K562 (cell line): ENCODE data around the gene LRFN3. TPM values are rescaled to one million over a fixed set of nuclear protein-coding genes. Genes with fewer than 3 reads are reported as not detected.

Source experiments
- ATAC-seq: fragments of 200-7000 bp; cut with Tn5 transposase; 3 replicates; pipeline ENCODE4 v1.9.1; 2020; ENCODE audit warnings: moderate library complexity
- BruUV-seq: library from RNA; stranded (reverse); fragments of 400-500 nt; replicated peaks from 2 replicates; lab custom pipeline; 2021; lab: Mats Ljungman, UMichigan
- CTCF ChIA-PET: fragments of 300-600 bp; formaldehyde crosslinking; extraction: SDS; loops from one replicate; lab custom pipeline; 2021; ENCODE audit warnings: low intra/inter-chr PET ratio; lab: Yijun Ruan, JAX
- POLR2A ChIA-PET: fragments of 300-600, 350-650 bp; sonication (Branson Sonifier 250); formaldehyde crosslinking; extraction: SDS; loops from one replicate; lab custom pipeline; 2021; ENCODE audit warnings: antibody characterized with exemption, inconsistent platforms; lab: Yijun Ruan, JAX
- DNase-seq, 4 experiments: peaks; one replicate each; pipeline versions ENCODE4 v3.0.0 to v3.0.0-alpha.2; 2011 to 2018; ENCODE audit warnings: low spot score in 3 of 4, mixed read lengths in 3 of 4; ENCODE audit errors: extremely low read depth in 1 of 4
- FAIRE-seq: peaks from 2 replicates; lab custom pipeline; 2011; peaks lifted over from hg19 to GRCh38; lab: Jason Lieb, UNC
- H2AFZ ChIP-seq: 2 replicates; pipeline ENCODE4 v1.6.0; 2011; ENCODE audit warnings: low read depth, low read length, control low read depth, inconsistent platforms
- H3K27ac ChIP-seq: fragments of 200-600 bp; 3 replicates; pipeline ENCODE4 v1.8.0; 2011; ENCODE audit warnings: low read depth, mild to moderate bottlenecking, control low read depth, inconsistent platforms, low read length, moderate library complexity, mixed read lengths; ENCODE audit errors: extremely low read depth
- H3K27me3 ChIP-seq, 2 experiments: fragments of 300-600 bp in 1 of 2; 2 replicates in 1 of 2; 3 replicates in 1 of 2; pipeline versions ENCODE4 v1.6.0 to v1.8.0; 2011; ENCODE audit warnings: inconsistent platforms in 2 of 2, low read length in 2 of 2, mild to moderate bottlenecking in 1 of 2, mixed read lengths in 1 of 2, moderate library complexity in 1 of 2; ENCODE audit not compliant: control insufficient read depth in 2 of 2, insufficient read depth in 2 of 2
- H3K36me3 ChIP-seq: fragments of 300-600 bp; 3 replicates; pipeline ENCODE4 v1.8.0; 2011; ENCODE audit warnings: mild to moderate bottlenecking, low read length, inconsistent platforms; ENCODE audit not compliant: control insufficient read depth, insufficient read depth
- H3K4me1 ChIP-seq, 2 experiments: fragments of 200-600 bp in 1 of 2; replicated peaks in 1 of 2; 2 replicates in 1 of 2; 3 replicates in 1 of 2; pipeline versions ENCODE4 v1.5.1 to v1.8.0; 2011; ENCODE audit warnings: inconsistent platforms in 2 of 2, low read length in 2 of 2, mild to moderate bottlenecking in 1 of 2, mixed read lengths in 1 of 2, moderate library complexity in 1 of 2; ENCODE audit not compliant: control insufficient read depth in 2 of 2, insufficient read depth in 2 of 2
- H3K4me2 ChIP-seq: 2 replicates; pipeline ENCODE4 v1.6.1; 2011; ENCODE audit warnings: low read length, control low read depth, inconsistent platforms, mixed read lengths; ENCODE audit not compliant: insufficient read depth
- H3K4me3 ChIP-seq: fragments of 200-600 bp; sonication (generic), shearing (Covaris generic); 2 replicates; pipeline ENCODE4 v1.5.1; 2016; ENCODE audit warnings: control low read depth, inconsistent platforms
- H3K79me2 ChIP-seq: fragments of 200-600 bp; 3 replicates; pipeline ENCODE4 v1.8.0; 2011; ENCODE audit warnings: low read length, inconsistent platforms; ENCODE audit not compliant: control insufficient read depth, insufficient read depth
- H3K9ac ChIP-seq, 2 experiments: 2 replicates each; pipeline versions ENCODE4 v1.6.0 to v1.6.1; 2011; ENCODE audit warnings: low read depth in 2 of 2, low read length in 2 of 2, control low read depth in 1 of 2, inconsistent platforms in 1 of 2, mild to moderate bottlenecking in 1 of 2, mixed read lengths in 1 of 2; ENCODE audit not compliant: insufficient read depth in 1 of 2
- H3K9me1 ChIP-seq: one replicate; pipeline ENCODE4 v1.6.0; 2011; ENCODE audit warnings: inconsistent platforms, mild to moderate bottlenecking, low read length, moderate library complexity; ENCODE audit not compliant: control insufficient read depth, insufficient read depth
- H3K9me3 ChIP-seq: replicated peaks from 2 replicates; pipeline ENCODE4 v1.5.1; 2011; ENCODE audit warnings: low read depth, low read length, inconsistent platforms; ENCODE audit not compliant: control insufficient read depth, insufficient read depth
- H4K20me1 ChIP-seq: replicated peaks from 2 replicates; pipeline ENCODE4 v1.6.1; 2011; ENCODE audit warnings: low read length, inconsistent platforms, mixed read lengths; ENCODE audit not compliant: control insufficient read depth, insufficient read depth
- CBX1 ChIP-seq: sonication (generic); IDR thresholded peaks from 2 replicates; pipeline ENCODE4 v1.6.1; 2016; ENCODE audit warnings: antibody characterized with exemption, low read depth, mild to moderate bottlenecking
- GABPB1 ChIP-seq: sonication (generic); formaldehyde crosslinking; IDR thresholded peaks from 2 replicates; pipeline ENCODE4 v1.8.0; 2022; ENCODE audit warnings: mild to moderate bottlenecking, missing genetic modification reagents
- RBM25 ChIP-seq: fragments of 200-400 bp; formaldehyde crosslinking; IDR thresholded peaks from 2 replicates; pipeline ENCODE4 v1.6.1; 2018; ENCODE audit warnings: low read length, low read depth, moderate library complexity; ENCODE audit not compliant: severe bottlenecking
- ZNF282 ChIP-seq: sonication (generic); formaldehyde crosslinking; IDR thresholded peaks from 2 replicates; pipeline ENCODE4 v1.8.1; 2023; ENCODE audit warnings: missing genetic modification reagents
- ZNF347 ChIP-seq: fragments of 450-650 bp; formaldehyde crosslinking; IDR thresholded peaks from 2 replicates; pipeline ENCODE4 v1.4.0; 2020; ENCODE audit warnings: low read depth, mild to moderate bottlenecking, moderate library complexity
- ZNF699 ChIP-seq: fragments of 250-450 bp; sonication (Bioruptor Pico); IDR thresholded peaks from 2 replicates; pipeline ENCODE4 v1.8.0; 2021; ENCODE audit warnings: mild to moderate bottlenecking, moderate library complexity; ENCODE audit not compliant: insufficient replicate concordance
- whole genome bisulfite sequencing: fragments of 100-300 bp; shearing (Covaris generic); methylation state at CpG from one replicate; pipeline ENCODE4 v1.1.6; 2016; ENCODE audit warnings: low coverage, mixed read lengths; ENCODE audit not compliant: insufficient coverage; ENCODE audit errors: missing lambda C conversion rate; 5-methylcytosine and 5-hydroxymethylcytosine counted together
- in situ Hi-C: fragments of 300-500 bp; cut with MboI; formaldehyde crosslinking; loops from 4 replicates; pipeline ENCODE4 v1.15.0; 2018; ENCODE audit warnings: inconsistent platforms, mixed read lengths
- intact Hi-C: fragments of 100-400 bp; cut with micrococcal nuclease; formaldehyde crosslinking; loops from 2 replicates; pipeline ENCODE4 v1.14.2; 2022
- polyA plus RNA-seq, 8 experiments: library from polyadenylated mRNA; depleted of rRNA in 4 of 8; stranded (reverse) in 5 of 8; unstranded in 3 of 8; fragments of >200 nt; fragmentation: Nextera tagmentation in 2 of 8; fragmentation: Illumina TruSeq in 1 of 8; extraction: Ambion mirVana in 2 of 8; extraction: Trizol in 1 of 8; gene quantifications; 2 replicates each; pipeline versions ENCODE4 v1.2.1 to v1.2.3, GENCODE V29; 2011 to 2014; ENCODE audit warnings: inconsistent platforms in 1 of 8, missing spikeins in 1 of 8
- total RNA-seq, 7 experiments: library from RNA; depleted of rRNA in 6 of 7; stranded (reverse); fragments of >200 nt in 6 of 7; fragmentation: Illumina TruSeq in 2 of 7; extraction: Trizol in 2 of 7; gene quantifications; 2 replicates each; pipeline versions ENCODE4 v1.2.1 to v1.2.3, GENCODE V29; 2011 to 2021; ENCODE audit warnings: low replicate concordance in 1 of 7

LRFN3 gene
- total and polyA plus RNA-seq, 9 of the 15 experiments (the other 6 are each of a cell fraction or from before 2014, with no cell fraction given) = 0.03 to 0.12 (median 0.11) TPM; not detected in 6

DNA sequence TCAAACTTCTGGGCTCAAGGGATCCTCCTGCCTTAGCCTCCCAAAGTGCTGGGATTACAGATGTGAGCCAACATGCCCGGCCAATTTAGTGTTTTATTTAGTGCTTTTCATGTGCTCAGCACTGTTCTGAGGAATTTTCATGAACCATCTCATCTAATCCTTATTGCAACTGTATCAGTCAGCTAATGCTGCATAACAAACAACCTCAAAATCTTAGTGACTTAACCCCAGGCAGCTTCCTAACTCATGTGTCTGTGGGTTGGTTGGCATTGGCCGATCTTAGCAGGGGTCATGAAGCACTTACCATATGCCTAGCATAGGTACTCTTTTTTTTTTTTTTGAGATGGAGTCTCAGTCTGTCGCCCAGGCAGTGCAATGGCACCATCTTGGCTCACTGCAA, 52.6 kb downstream of the LRFN3 start (continued):
- no peak for TF ChIP-seq ZNF282 (CRISPR knock-in tag)
- no peak for TF ChIP-seq ZNF347 (CRISPR knock-in tag)
- TF ChIP-seq RBM25 = peak; percentile 76
- TF ChIP-seq CBX1 = 0 out of 2 replicates have a peak, but pooled peaks have one; percentile 34

DNA sequence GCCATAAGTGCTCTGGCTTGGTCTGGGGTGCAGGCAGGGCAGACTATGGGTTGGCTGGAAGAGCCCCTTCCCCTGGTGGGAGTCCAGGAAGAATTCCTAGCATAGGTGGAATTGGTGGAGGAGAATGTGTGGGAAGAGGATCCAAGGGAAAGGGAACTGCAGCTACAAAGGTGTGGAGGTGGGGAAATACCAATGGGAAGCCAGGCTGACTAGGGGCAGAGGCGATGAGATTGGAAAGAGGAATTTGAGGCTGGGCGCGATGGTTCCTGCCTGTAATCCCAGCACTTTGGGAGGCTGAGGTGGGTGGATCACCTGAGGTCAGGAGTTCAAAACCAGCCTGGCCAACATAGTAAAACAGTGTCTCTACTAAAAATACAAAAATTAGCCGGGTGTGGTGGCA, 54.0 kb downstream of the LRFN3 start:
- no TSS peak for BruUV-seq
- Histone ChIP-seq H3K27me3 (peaks cover 10 to 16% of the 10 kb centered on the region in 2 experiments; a peak in 4 of 5 replicates), H3K9me3 (peaks cover 3% of the 10 kb centered on the region), H4K20me1 (no peaks in the 10 kb centered on the region), H3K27ac (no peak overlapping the region), H3K4me2 (no peak overlapping the region), H3K79me2 (peaks cover 1% of the 10 kb centered on the region; the same call in 2 of the 3 replicates), H3K4me3 (no peak overlapping the region), H3K9me1 (no peaks in the 10 kb centered on the region), H2AFZ (no peak overlapping the region), H3K9ac (no peak overlapping the region; a peak in 1 of 4 replicates), H3K4me1 (peaks cover 0 to 27% of the 10 kb centered on the region in 2 experiments; a peak in 2 of 5 replicates), H3K36me3 (no peaks in the 10 kb centered on the region)
- CTCF ChIA-PET = no interaction called here
- no peak for DNase-seq
- no peak for FAIRE-seq
- in situ Hi-C loops = no loop called here
- no peak for TF ChIP-seq GABPB1
- TF ChIP-seq ZNF699 (CRISPR knock-in tag) = no peak
- 37% methylated on average over 4 of the region's 4 CpGs for WGBS
- ATAC-seq = no peak
- intact Hi-C loops = loop anchor here (10.0 kb wide), 1 partner anchor 125 kb away; the partner anchor contains the start of genes OVOL3, POLR2I and TBCB
- POLR2A ChIA-PET = interaction anchor here (0.6 kb wide), 1 partner anchor 32 kb away, joined by 3 read pairs; no protein-coding TSS in a partner anchor
